ENCODE results near the gene BCL11A.

DNA sequence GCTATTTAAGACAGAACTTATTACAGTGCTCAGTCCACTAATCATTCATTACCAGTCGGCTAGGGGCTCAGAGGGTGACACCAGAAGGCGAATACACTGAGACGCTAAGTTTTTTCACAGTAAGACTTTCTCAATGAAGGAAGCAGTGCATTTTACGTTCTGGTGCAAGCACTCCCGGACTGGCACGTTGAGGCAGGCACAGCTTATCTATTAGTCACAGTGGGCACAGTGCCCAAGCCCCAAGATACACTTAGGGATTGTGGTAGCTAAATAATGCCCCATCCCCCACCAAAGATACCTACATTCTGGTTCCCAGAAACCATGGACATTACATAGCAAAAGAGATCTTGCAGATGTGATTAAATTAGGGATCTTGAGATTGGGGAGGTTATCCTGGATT is 32.6 kb upstream of the BCL11A start:
- TF ChIP-seq, protein P1, sequence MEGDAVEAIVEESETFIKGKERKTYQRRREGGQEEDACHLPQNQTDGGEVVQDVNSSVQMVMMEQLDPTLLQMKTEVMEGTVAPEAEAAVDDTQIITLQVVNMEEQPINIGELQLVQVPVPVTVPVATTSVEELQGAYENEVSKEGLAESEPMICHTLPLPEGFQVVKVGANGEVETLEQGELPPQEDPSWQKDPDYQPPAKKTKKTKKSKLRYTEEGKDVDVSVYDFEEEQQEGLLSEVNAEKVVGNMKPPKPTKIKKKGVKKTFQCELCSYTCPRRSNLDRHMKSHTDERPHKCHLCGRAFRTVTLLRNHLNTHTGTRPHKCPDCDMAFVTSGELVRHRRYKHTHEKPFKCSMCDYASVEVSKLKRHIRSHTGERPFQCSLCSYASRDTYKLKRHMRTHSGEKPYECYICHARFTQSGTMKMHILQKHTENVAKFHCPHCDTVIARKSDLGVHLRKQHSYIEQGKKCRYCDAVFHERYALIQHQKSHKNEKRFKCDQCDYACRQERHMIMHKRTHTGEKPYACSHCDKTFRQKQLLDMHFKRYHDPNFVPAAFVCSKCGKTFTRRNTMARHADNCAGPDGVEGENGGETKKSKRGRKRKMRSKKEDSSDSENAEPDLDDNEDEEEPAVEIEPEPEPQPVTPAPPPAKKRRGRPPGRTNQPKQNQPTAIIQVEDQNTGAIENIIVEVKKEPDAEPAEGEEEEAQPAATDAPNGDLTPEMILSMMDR (conservative IDR thresholded peaks at IDR 0.05; ENCODE audit: low read depth in 2 of 2) = no peak
- TF ChIP-seq JUNB (IDR thresholded peaks at IDR 0.05; ENCODE audit: unreplicated experiment) = no peak
- no peak for TF ChIP-seq EZH2phosphoT487 (IDR thresholded peaks at IDR 0.05; ENCODE audit: unreplicated experiment)
- no peak for TF ChIP-seq EZH2 (IDR thresholded peaks at IDR 0.05; ENCODE audit: low read depth, unreplicated experiment)
- TF ChIP-seq POLR2AphosphoS5 (IDR thresholded peaks at IDR 0.05; ENCODE audit: low read depth) = no peak
- TF ChIP-seq NANOG (IDR thresholded peaks at IDR 0.05; ENCODE audit: borderline replicate concordance) = no peak
- TF ChIP-seq CREB1 (CRISPR knock-in tag; IDR thresholded peaks at IDR 0.05; ENCODE audit: low read depth) = no peak

Data from GM23338 (cell line).